GM12891 (cell line): Measurements from ENCODE around the gene PHOSPHO1.

Experiments
- POLR2A ChIP-seq: IDR thresholded peaks from 2 replicates; pipeline ENCODE4 v1.6.1; 2011; ENCODE audit warnings: low read depth, low read length, control low read depth
- POLR2AphosphoS5 ChIP-seq: IDR thresholded peaks from 2 replicates; pipeline ENCODE4 v1.6.1; 2011; ENCODE audit warnings: low read depth, low read length, control low read depth
- POU2F2 ChIP-seq: IDR thresholded peaks from 2 replicates; pipeline ENCODE4 v1.6.1; 2011; ENCODE audit warnings: low read depth, mild to moderate bottlenecking, control low read depth, low read length, moderate library complexity
- TAF1 ChIP-seq: IDR thresholded peaks from 2 replicates; pipeline ENCODE4 v1.6.1; 2011; ENCODE audit warnings: low read depth, low read length, control low read depth

DNA sequence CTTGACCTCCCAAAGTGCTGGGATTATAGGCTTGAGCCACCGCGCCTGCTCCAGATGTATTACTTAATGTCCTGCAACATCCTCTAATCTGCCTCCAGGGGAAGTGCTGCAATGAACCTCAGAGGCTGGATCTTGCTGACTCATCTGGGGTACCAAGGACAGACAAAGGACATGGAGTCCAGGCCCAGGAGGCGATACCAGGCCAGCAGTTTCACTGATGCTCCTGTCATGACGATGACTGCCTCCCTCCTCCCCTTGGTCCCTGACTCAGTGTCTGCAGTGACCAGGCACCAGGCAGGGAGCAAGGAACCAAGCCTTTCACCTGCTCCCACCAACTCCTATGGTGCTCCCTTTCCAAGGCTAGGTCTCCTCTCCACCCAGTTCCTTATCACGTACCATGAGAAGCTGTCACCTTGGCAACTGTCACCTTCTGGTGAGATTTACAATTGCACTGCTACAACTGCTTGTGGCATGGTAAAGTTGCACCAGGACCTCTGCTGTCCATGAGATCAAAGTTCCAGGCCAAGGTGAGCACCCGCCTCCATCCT, 21.6 kb upstream of the PHOSPHO1 start:
- TF ChIP-seq POLR2A = no peak
- no peak for TF ChIP-seq POU2F2
- TF ChIP-seq POLR2AphosphoS5 = no peak
- no peak for TF ChIP-seq TAF1
